SK-N-SH treated with all-trans-retinoic acid at 6 μM for 48 hours (cell line): ENCODE measurements around the gene ADIPOR1.
A peak's percentile ranks its signal among the peaks of the same experiment; 100 is the strongest.

Experiments
- ATAC-seq: fragments of 200-7000 bp; cut with Tn5 transposase; 3 replicates; pipeline ENCODE4 v1.9.1; 2020; ENCODE audit warnings: mild to moderate bottlenecking, moderate library complexity
- ARNTL ChIP-seq: fragments of 450-650 bp; formaldehyde crosslinking; IDR thresholded peaks from 2 replicates; pipeline ENCODE4 v1.5.0; 2020; ENCODE audit warnings: low read depth, mild to moderate bottlenecking, moderate library complexity, borderline replicate concordance
- CSDC2 ChIP-seq: fragments of 250-450 bp; sonication (Bioruptor Pico); IDR thresholded peaks from 2 replicates; pipeline ENCODE4 v1.5.0; 2020; ENCODE audit warnings: mild to moderate bottlenecking, moderate library complexity
- ESRRG ChIP-seq: fragments of 250-450 bp; sonication (Bioruptor Pico); IDR thresholded peaks from 2 replicates; pipeline ENCODE4 v1.6.1; 2021; ENCODE audit warnings: mild to moderate bottlenecking
- GLIS3 ChIP-seq: fragments of 250-450 bp; sonication (Bioruptor Pico); IDR thresholded peaks from 2 replicates; pipeline ENCODE4 v1.5.0; 2020; ENCODE audit warnings: mild to moderate bottlenecking, moderate library complexity
- ISL1 ChIP-seq: fragments of 250-450 bp; sonication (Bioruptor Pico); IDR thresholded peaks from 2 replicates; pipeline ENCODE4 v2.1.2; 2022; ENCODE audit warnings: mild to moderate bottlenecking, moderate library complexity
- OSR1 ChIP-seq: fragments of 250-450 bp; sonication (Bioruptor Pico); IDR thresholded peaks from 2 replicates; pipeline ENCODE4 v1.8.0; 2022; ENCODE audit warnings: moderate library complexity, mild to moderate bottlenecking, inconsistent platforms
- PPARA ChIP-seq: fragments of 250-450 bp; sonication (Bioruptor Pico); IDR thresholded peaks from 2 replicates; pipeline ENCODE4 v1.5.0; 2020; ENCODE audit warnings: mild to moderate bottlenecking, borderline replicate concordance
- TCF4 ChIP-seq: fragments of 250-450 bp; sonication (Bioruptor Pico); IDR thresholded peaks from 2 replicates; pipeline ENCODE4 v1.8.0; 2021; ENCODE audit warnings: mild to moderate bottlenecking, moderate library complexity, borderline replicate concordance
- TOX ChIP-seq: fragments of 250-450 bp; sonication (Bioruptor Pico); IDR thresholded peaks from 2 replicates; pipeline ENCODE4 v1.8.0; 2021; ENCODE audit warnings: mild to moderate bottlenecking, moderate library complexity, borderline replicate concordance
- ZFP3 ChIP-seq: fragments of 250-450 bp; sonication (Bioruptor Pico); IDR thresholded peaks from 2 replicates; pipeline ENCODE4 v1.5.0; 2020; ENCODE audit warnings: mild to moderate bottlenecking, moderate library complexity
- ZNF565 ChIP-seq: fragments of 450-650 bp; formaldehyde crosslinking; conservative IDR thresholded peaks from 2 replicates; pipeline ENCODE4 v1.5.0; 2020; ENCODE audit warnings: low read depth, mild to moderate bottlenecking, moderate library complexity
- ZNF8 ChIP-seq: fragments of 450-650 bp; formaldehyde crosslinking; IDR thresholded peaks from 2 replicates; pipeline ENCODE4 v1.5.0; 2020; ENCODE audit warnings: mild to moderate bottlenecking, moderate library complexity
- TF ChIP-seq, protein P1 (sequence below): fragments of 250-450 bp; sonication (Bioruptor Pico); IDR thresholded peaks from 2 replicates; pipeline ENCODE4 v1.8.0; 2020; ENCODE audit warnings: mild to moderate bottlenecking, moderate library complexity, borderline replicate concordance
- TF ChIP-seq, protein P2 (sequence below): fragments of 250-450 bp; sonication (Bioruptor Pico); IDR thresholded peaks from 2 replicates; pipeline ENCODE4 v1.5.0; 2020; ENCODE audit warnings: mild to moderate bottlenecking, moderate library complexity
- TF ChIP-seq, protein P3 (sequence below): fragments of 250-450 bp; sonication (Bioruptor Pico); IDR thresholded peaks from 2 replicates; pipeline ENCODE4 v1.8.0; 2021; ENCODE audit warnings: low read depth, mild to moderate bottlenecking, moderate library complexity, borderline replicate concordance
- TF ChIP-seq, protein P4 (sequence below): fragments of 250-450 bp; sonication (Bioruptor Pico); IDR thresholded peaks from 2 replicates; pipeline ENCODE4 v1.5.1; 2021; ENCODE audit warnings: mild to moderate bottlenecking, moderate library complexity
- TF ChIP-seq, protein P5 (sequence below): fragments of 250-450 bp; sonication (Bioruptor Pico); IDR thresholded peaks from 2 replicates; pipeline ENCODE4 v1.5.1; 2020; ENCODE audit warnings: low read depth, mild to moderate bottlenecking, moderate library complexity

ADIPOR1 gene

DNA sequence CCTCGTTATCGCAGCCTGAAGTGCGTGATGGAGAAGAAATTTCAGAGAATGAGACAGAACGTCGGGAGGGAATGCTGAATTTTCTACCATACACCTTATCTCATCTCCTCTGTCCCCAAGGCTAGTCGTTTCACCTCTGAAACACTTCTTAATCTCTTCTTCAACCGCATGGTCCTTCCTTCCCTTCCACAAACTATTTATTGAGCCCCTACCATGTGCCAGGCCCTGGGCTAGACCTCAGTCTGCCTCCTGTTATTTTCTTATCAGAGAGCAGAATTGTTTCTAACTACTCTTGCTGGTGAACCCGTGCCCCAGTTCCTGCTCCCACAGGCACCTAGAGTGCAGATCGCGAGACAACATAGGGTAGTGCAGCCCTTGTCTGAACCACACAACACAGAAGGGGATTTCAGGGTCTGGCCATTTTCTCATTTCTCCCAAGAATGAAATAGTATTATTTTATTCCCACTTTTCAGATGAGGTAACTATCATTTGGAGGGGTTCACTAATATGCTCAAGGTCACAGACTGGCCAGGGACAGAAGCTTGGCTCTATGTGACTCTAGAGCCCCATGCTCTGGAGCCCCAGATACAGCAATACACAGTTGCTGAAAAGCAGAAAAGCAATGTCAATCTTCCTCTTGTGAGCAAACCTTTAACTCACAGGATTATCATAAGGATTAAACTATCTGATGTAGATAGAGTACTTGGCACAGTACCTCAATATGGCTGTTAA is 598 bp upstream of the ADIPOR1 start:
- ATAC-seq = peak; percentile 26
- TF ChIP-seq ESRRG (CRISPR knock-in tag) = no peak

DNA sequence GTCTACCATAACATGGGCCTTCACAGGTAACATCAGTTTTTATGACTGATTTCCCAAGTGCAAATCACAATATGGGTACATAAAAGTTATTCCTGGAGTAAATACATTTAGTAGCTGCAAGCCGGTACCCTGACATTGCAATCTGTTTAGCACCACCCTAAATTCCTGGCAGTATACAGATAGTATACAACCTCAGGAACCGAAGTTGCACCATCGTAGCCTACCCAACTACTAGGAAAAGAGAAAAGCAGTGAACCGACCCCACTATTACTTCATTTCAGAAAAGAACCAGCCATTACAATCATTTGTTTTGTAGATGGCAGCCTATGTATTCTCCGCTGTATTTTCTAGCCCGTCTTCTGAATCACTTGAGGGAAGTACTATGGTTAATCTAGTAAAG is 1.1 kb downstream of the ADIPOR1 start:
- TF ChIP-seq ZNF8 (no peak), TOX (no peak), ISL1 (CRISPR knock-in tag) (no peak), ZFP3 (CRISPR knock-in tag) (no peak), TCF4 (CRISPR knock-in tag) (no peak), ZNF565 (CRISPR knock-in tag) (no peak)
- TF ChIP-seq, protein P1, sequence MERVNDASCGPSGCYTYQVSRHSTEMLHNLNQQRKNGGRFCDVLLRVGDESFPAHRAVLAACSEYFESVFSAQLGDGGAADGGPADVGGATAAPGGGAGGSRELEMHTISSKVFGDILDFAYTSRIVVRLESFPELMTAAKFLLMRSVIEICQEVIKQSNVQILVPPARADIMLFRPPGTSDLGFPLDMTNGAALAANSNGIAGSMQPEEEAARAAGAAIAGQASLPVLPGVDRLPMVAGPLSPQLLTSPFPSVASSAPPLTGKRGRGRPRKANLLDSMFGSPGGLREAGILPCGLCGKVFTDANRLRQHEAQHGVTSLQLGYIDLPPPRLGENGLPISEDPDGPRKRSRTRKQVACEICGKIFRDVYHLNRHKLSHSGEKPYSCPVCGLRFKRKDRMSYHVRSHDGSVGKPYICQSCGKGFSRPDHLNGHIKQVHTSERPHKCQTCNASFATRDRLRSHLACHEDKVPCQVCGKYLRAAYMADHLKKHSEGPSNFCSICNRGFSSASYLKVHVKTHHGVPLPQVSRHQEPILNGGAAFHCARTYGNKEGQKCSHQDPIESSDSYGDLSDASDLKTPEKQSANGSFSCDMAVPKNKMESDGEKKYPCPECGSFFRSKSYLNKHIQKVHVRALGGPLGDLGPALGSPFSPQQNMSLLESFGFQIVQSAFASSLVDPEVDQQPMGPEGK (CRISPR knock-in tag) = no peak
- TF ChIP-seq, protein P2, sequence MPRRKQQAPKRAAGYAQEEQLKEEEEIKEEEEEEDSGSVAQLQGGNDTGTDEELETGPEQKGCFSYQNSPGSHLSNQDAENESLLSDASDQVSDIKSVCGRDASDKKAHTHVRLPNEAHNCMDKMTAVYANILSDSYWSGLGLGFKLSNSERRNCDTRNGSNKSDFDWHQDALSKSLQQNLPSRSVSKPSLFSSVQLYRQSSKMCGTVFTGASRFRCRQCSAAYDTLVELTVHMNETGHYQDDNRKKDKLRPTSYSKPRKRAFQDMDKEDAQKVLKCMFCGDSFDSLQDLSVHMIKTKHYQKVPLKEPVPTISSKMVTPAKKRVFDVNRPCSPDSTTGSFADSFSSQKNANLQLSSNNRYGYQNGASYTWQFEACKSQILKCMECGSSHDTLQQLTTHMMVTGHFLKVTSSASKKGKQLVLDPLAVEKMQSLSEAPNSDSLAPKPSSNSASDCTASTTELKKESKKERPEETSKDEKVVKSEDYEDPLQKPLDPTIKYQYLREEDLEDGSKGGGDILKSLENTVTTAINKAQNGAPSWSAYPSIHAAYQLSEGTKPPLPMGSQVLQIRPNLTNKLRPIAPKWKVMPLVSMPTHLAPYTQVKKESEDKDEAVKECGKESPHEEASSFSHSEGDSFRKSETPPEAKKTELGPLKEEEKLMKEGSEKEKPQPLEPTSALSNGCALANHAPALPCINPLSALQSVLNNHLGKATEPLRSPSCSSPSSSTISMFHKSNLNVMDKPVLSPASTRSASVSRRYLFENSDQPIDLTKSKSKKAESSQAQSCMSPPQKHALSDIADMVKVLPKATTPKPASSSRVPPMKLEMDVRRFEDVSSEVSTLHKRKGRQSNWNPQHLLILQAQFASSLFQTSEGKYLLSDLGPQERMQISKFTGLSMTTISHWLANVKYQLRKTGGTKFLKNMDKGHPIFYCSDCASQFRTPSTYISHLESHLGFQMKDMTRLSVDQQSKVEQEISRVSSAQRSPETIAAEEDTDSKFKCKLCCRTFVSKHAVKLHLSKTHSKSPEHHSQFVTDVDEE (CRISPR knock-in tag) = no peak
- TF ChIP-seq, protein P3, sequence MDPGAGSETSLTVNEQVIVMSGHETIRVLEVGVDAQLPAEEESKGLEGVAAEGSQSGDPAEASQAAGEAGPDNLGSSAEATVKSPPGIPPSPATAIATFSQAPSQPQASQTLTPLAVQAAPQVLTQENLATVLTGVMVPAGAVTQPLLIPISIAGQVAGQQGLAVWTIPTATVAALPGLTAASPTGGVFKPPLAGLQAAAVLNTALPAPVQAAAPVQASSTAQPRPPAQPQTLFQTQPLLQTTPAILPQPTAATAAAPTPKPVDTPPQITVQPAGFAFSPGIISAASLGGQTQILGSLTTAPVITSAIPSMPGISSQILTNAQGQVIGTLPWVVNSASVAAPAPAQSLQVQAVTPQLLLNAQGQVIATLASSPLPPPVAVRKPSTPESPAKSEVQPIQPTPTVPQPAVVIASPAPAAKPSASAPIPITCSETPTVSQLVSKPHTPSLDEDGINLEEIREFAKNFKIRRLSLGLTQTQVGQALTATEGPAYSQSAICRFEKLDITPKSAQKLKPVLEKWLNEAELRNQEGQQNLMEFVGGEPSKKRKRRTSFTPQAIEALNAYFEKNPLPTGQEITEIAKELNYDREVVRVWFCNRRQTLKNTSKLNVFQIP (CRISPR knock-in tag) = no peak
- ATAC-seq = no peak

DNA sequence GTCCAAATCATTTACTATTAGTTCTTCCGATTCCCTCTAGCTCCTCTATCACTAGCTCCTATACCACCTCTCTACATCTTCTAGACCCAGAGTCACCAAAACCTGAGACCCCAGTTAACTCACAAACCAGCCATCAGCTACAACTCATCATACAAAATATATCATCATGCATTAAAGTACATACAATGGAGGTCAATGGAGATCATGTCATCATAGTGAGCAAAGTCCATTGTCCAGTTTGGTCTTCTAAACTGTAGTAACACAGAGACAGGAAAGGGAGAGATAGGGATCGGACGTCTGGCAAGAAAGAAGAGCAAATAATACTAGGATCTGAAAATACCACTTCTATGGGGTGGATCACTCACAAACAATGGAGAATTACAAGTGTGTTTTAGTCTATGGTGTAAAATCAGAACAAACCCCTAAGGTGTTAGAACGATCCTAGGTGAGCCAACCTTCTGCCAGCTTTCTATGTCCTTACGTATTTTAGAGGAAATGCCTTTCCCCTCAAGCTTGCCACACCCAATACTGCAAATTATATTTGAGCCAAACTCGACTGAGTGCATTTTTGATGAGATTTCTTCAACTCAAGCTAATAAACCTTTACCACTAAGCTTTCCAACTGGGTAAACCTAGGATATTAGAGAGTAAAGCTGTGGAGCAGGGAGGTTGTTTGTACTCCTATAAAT is 3.9 kb downstream of the ADIPOR1 start:
- TF ChIP-seq, protein P1 (CRISPR knock-in tag) = no peak
- TF ChIP-seq ARNTL = no peak
- TF ChIP-seq, protein P4, sequence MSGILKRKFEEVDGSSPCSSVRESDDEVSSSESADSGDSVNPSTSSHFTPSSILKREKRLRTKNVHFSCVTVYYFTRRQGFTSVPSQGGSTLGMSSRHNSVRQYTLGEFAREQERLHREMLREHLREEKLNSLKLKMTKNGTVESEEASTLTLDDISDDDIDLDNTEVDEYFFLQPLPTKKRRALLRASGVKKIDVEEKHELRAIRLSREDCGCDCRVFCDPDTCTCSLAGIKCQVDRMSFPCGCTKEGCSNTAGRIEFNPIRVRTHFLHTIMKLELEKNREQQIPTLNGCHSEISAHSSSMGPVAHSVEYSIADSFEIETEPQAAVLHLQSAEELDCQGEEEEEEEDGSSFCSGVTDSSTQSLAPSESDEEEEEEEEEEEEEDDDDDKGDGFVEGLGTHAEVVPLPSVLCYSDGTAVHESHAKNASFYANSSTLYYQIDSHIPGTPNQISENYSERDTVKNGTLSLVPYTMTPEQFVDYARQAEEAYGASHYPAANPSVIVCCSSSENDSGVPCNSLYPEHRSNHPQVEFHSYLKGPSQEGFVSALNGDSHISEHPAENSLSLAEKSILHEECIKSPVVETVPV (CRISPR knock-in tag) = no peak
- no peak for TF ChIP-seq TCF4 (CRISPR knock-in tag)
- no peak for TF ChIP-seq OSR1 (CRISPR knock-in tag)
- TF ChIP-seq, protein P5, sequence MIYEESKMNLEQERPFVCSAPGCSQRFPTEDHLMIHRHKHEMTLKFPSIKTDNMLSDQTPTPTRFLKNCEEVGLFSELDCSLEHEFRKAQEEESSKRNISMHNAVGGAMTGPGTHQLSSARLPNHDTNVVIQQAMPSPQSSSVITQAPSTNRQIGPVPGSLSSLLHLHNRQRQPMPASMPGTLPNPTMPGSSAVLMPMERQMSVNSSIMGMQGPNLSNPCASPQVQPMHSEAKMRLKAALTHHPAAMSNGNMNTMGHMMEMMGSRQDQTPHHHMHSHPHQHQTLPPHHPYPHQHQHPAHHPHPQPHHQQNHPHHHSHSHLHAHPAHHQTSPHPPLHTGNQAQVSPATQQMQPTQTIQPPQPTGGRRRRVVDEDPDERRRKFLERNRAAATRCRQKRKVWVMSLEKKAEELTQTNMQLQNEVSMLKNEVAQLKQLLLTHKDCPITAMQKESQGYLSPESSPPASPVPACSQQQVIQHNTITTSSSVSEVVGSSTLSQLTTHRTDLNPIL (CRISPR knock-in tag) = no peak
- no peak for TF ChIP-seq PPARA
- TF ChIP-seq TOX = no peak
- TF ChIP-seq, protein P2 (CRISPR knock-in tag) = no peak
- TF ChIP-seq ESRRG (CRISPR knock-in tag) = no peak
- TF ChIP-seq GLIS3 (CRISPR knock-in tag) = no peak
- no peak for TF ChIP-seq CSDC2
- no peak for TF ChIP-seq ZFP3 (CRISPR knock-in tag)
- TF ChIP-seq, protein P3 (CRISPR knock-in tag) = no peak
- no peak for TF ChIP-seq ZNF565 (CRISPR knock-in tag)
- TF ChIP-seq ISL1 (CRISPR knock-in tag) = no peak
- no peak for ATAC-seq
